Neuronal stem cell (in vitro differentiated cells): ENCODE measurements around the gene CYP4F22. TPM values are rescaled to one million over a fixed set of nuclear protein-coding genes. Genes with fewer than 3 reads are reported as not detected.

Experiments
- DNase-seq: peaks from one replicate; pipeline ENCODE4 v3.0.0-alpha.2; 2013; ENCODE audit warnings: low spot score
- H2AFZ ChIP-seq: one replicate; pipeline ENCODE4 v1.6.1; 2013; ENCODE audit warnings: mild to moderate bottlenecking, low read length, inconsistent platforms
- H2AK5ac ChIP-seq: 2 replicates; pipeline ENCODE4 v1.6.1; 2013; ENCODE audit warnings: low read depth, mild to moderate bottlenecking, inconsistent platforms, low read length, moderate library complexity, mixed read lengths
- H2BK120ac ChIP-seq: 2 replicates; pipeline ENCODE4 v1.6.1; 2013; ENCODE audit warnings: low read depth, mild to moderate bottlenecking, inconsistent platforms, low read length, moderate library complexity, mixed read lengths
- H2BK12ac ChIP-seq: one replicate; pipeline ENCODE4 v1.6.1; 2013; ENCODE audit warnings: low read length, inconsistent platforms
- H2BK15ac ChIP-seq: 2 replicates; pipeline ENCODE4 v1.6.1; 2013; ENCODE audit warnings: mild to moderate bottlenecking, low read length, inconsistent platforms, mixed read lengths
- H2BK5ac ChIP-seq: one replicate; pipeline ENCODE4 v1.6.1; 2013; ENCODE audit warnings: inconsistent platforms, mild to moderate bottlenecking, low read length, moderate library complexity
- H3K14ac ChIP-seq: one replicate; pipeline ENCODE4 v1.6.1; 2013; ENCODE audit warnings: low read length, inconsistent platforms
- H3K18ac ChIP-seq: 2 replicates; pipeline ENCODE4 v1.6.1; 2013; ENCODE audit warnings: low read length, inconsistent platforms
- H3K23ac ChIP-seq: 2 replicates; pipeline ENCODE4 v1.6.1; 2013; ENCODE audit warnings: low read depth, mild to moderate bottlenecking, mixed read lengths, low read length, inconsistent platforms; ENCODE audit not compliant: poor library complexity
- H3K27ac ChIP-seq: replicated peaks from 3 replicates; pipeline ENCODE4 v1.5.1; 2013; ENCODE audit warnings: low read length, inconsistent platforms
- H3K27me3 ChIP-seq, 3 experiments: 2 replicates each; pipeline ENCODE4 v1.6.1; 2013; ENCODE audit warnings: low read length in 3 of 3, mild to moderate bottlenecking in 2 of 3, inconsistent platforms in 1 of 3, low read depth in 1 of 3, mixed read lengths in 1 of 3, moderate library complexity in 1 of 3; ENCODE audit not compliant: control insufficient read depth in 3 of 3, insufficient read depth in 3 of 3
- H3K36me3 ChIP-seq, 2 donors: replicated peaks in 1 of 2; 2 replicates each; pipeline ENCODE4 v1.6.1; 2013; ENCODE audit warnings: low read length in 2 of 2; ENCODE audit not compliant: control insufficient read depth in 2 of 2, insufficient read depth in 2 of 2
- H3K4ac ChIP-seq: 2 replicates; pipeline ENCODE4 v1.6.1; 2013; ENCODE audit warnings: inconsistent platforms, mild to moderate bottlenecking, low read length, moderate library complexity
- H3K4me1 ChIP-seq, 2 donors: 1 replicate in 1 of 2; 2 replicates in 1 of 2; pipeline ENCODE4 v1.6.1; 2013; ENCODE audit warnings: low read length in 2 of 2, low read depth in 1 of 2; ENCODE audit not compliant: control insufficient read depth in 2 of 2, insufficient read depth in 1 of 2
- H3K4me2 ChIP-seq: one replicate; pipeline ENCODE4 v1.6.1; 2013; ENCODE audit warnings: mild to moderate bottlenecking, low read length, inconsistent platforms; ENCODE audit not compliant: insufficient read depth, poor library complexity, severe bottlenecking
- H3K4me3 ChIP-seq, 2 donors: 2 replicates each; pipeline ENCODE4 v1.5.1; 2013; ENCODE audit warnings: low read length in 2 of 2, mild to moderate bottlenecking in 2 of 2, inconsistent platforms in 1 of 2, moderate library complexity in 1 of 2
- H3K79me1 ChIP-seq: one replicate; pipeline ENCODE4 v1.6.1; 2013; ENCODE audit warnings: low read depth, mild to moderate bottlenecking, inconsistent platforms, low read length, moderate library complexity
- H3K9ac ChIP-seq: one replicate; pipeline ENCODE4 v1.6.1; 2013; ENCODE audit warnings: mild to moderate bottlenecking, low read depth, low read length, inconsistent platforms; ENCODE audit not compliant: poor library complexity
- H3K9me3 ChIP-seq, 2 donors: replicated peaks in 1 of 2; 2 replicates each; pipeline versions ENCODE3 to v1.6.1; 2013; ENCODE audit warnings: low read length in 2 of 2, mild to moderate bottlenecking in 2 of 2, inconsistent platforms in 1 of 2, low read depth in 1 of 2, mixed read lengths in 1 of 2, moderate library complexity in 1 of 2; ENCODE audit not compliant: control insufficient read depth in 2 of 2, insufficient read depth in 1 of 2
- H4K8ac ChIP-seq: one replicate; pipeline ENCODE4 v1.6.1; 2013; ENCODE audit warnings: low read depth, mild to moderate bottlenecking, inconsistent platforms, low read length, moderate library complexity
- H4K91ac ChIP-seq: one replicate; pipeline ENCODE4 v1.6.1; 2013; ENCODE audit warnings: low read length, low read depth, mild to moderate bottlenecking, inconsistent platforms; ENCODE audit not compliant: poor library complexity
- WGBS, 2 donors: extraction: QIAGEN DNeasy Blood & Tissue Kit; methylation state at CpG; one replicate each; pipeline ENCODE4 v1.1.7; 2013; ENCODE audit warnings: missing lambda C conversion rate in 2 of 2, mixed read lengths in 1 of 2; ENCODE audit not compliant: insufficient read length in 2 of 2, insufficient replicate concordance in 1 of 2; ENCODE audit errors: extremely low coverage in 2 of 2; 5-methylcytosine and 5-hydroxymethylcytosine counted together
- polyA plus RNA-seq, 2 experiments: library from polyadenylated mRNA; stranded (reverse); fragments of 200-250 nt; gene quantifications; one replicate each; pipeline ENCODE4 v1.2.3, GENCODE V29; 2013

The CYP4F22 gene
- polyA plus RNA-seq (2013, experiment 1 of 2), result 0.26 TPM
- 0.19 TPM for polyA plus RNA-seq (2013, experiment 2 of 2)

DNA sequence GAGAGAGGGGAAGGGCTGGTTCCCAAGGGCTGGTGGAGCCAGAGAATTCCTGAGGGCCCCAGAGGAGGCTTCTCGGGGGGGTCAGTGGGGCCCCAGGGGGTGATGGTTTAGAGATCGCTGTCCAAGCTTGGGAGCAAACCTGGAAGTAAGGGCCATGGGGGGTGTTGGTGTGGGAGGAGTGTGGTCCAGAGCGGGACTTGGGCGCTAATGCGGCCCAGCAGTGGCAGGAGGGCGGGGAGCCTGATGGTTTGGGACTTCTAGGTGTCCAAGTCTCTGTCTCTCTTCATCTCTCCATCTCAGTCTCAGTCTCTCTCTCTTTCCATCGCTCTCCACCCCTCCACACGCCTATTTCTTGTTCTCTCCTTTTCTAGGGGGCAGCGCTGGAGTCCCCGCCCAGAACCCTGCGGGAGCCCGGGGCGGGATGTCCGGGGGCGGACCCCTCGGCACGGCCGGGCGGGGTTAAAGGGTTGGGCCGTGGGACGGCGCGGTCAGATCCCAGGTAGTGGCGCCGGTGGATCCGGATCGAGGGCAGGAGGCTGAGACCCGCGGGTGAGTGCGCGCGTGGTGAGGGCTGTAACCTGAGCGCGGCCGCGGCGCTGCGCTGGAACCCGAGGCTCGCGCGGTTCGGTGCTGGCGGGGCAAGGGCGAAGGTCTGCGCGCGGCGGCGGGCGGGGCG lies at the start of gene CYP4F22:
Gene CYP4F22 (plus strand): TSS at position 491 of the 676 bp plus-strand sequence. CDS start 16,812 bp downstream, outside the sequence.
- Histone ChIP-seq H2BK12ac (no peak within 1 kb of the TSS), H3K27ac (no peak within 1 kb of the TSS), H3K9ac (no peak within 1 kb of the TSS), H3K79me1 (no peaks in the 10 kb centered on the region), H3K14ac (no peak within 1 kb of the TSS), H3K4ac (no peak within 1 kb of the TSS), H4K91ac (no peak within 1 kb of the TSS), H2BK15ac (no peak within 1 kb of the TSS), H2BK5ac (no peak within 1 kb of the TSS), H3K18ac (peak within 1 kb of the TSS; percentile 57), H3K4me1 (no peaks in the 10 kb centered on the region), H3K23ac (peak within 1 kb of the TSS; percentile 9), H3K4me2 (peak within 1 kb of the TSS; percentile 33), H4K8ac (no peak within 1 kb of the TSS), H3K36me3 (no peaks in the 10 kb centered on the region), H3K4me3 (peak within 1 kb of the TSS in 1 of 2 donors; percentile 69), H2BK120ac (no peak within 1 kb of the TSS), H2AK5ac (no peak within 1 kb of the TSS), H3K9me3 (peaks cover 0 to 6% of the 10 kb centered on the region in 2 donors), H2AFZ (no peak within 1 kb of the TSS), H3K27me3 (peaks cover 0 to 12% (median 8%) of the 10 kb centered on the region in 3 experiments)
- no peak for DNase-seq
- no CpG with 5 or more reads among the region's 52 CpGs for whole genome bisulfite sequencing, 2 donors

DNA sequence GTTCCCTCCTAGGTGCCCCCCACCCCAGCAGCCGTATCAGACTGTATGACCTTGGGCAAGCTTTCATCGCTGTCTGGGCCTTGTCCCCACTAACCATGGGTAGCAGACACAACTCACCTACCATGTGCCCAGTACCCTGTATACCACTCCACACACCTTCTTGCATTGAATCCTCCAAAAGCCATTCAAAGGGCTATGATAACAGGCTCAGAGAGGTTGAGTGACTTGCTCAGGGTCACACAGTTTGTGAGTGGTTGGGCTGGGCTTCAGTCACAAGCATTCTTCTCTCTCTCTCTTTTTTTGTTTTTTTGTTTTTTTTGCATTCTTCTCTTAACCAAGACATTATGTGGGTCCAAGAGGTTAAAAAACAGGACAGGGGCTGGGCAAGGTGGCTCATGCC lies 46.6 kb upstream of the CYP4F22 start:
- Histone ChIP-seq H4K91ac (no peak overlapping the region), H3K14ac (no peak overlapping the region), H3K4me1 (peaks cover 2% of the 10 kb centered on the region in 2 donors), H3K9me3 (peaks cover 0 to 2% of the 10 kb centered on the region in 2 donors), H3K9ac (no peak overlapping the region), H3K4me2 (no peak overlapping the region), H2AFZ (no peak overlapping the region), H3K27ac (no peak overlapping the region), H2BK15ac (no peak overlapping the region), H4K8ac (no peak overlapping the region), H2AK5ac (no peak overlapping the region), H2BK5ac (no peak overlapping the region), H3K36me3 (no peaks in the 10 kb centered on the region), H3K79me1 (no peaks in the 10 kb centered on the region), H3K18ac (no peak overlapping the region), H3K23ac (no peak overlapping the region), H3K4me3 (no peak overlapping the region), H3K4ac (no peak overlapping the region), H2BK120ac (no peak overlapping the region), H3K27me3 (peaks cover 17 to 62% (median 40%) of the 10 kb centered on the region in 3 experiments), H2BK12ac (no peak overlapping the region)
- no peak for DNase-seq
- WGBS, 2 donors, result no CpG with 5 or more reads among the region's 2 CpGs

DNA sequence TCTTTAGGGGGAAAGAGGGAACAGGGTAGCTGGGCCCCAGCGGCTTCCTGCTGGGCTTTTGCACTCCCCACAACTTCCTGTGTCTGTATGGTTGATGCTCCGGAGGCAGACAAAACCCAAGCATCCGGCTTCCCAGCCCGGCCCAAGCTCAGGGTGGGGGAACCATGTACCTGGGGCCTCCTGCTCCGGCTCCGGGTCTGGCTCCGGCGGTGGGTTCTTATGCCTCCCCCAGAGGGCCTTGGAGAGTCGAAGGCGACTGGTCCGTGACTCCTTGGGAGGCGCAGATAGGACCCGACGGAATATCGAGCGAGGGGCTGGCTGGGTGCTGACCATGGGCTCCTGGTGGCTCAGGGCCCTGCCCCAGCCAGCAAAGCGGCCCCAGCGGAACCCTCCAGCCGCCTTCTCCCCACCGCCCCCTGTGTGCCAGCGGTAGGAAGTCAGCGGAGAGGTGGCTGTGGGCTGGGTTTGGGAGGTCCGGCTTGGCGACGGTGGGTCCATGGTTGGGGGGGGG lies 44.4 kb upstream of the CYP4F22 start:
- H3K4me3 ChIP-seq, result no peak overlapping the region
- peak overlapping the region; percentile 37 for H2AK5ac ChIP-seq
- H2BK12ac ChIP-seq, result no peak overlapping the region
- H3K9ac ChIP-seq, result peak overlapping the region; percentile 21
- no peak overlapping the region for H2BK5ac ChIP-seq
- no peak overlapping the region for H3K4me2 ChIP-seq
- H3K18ac ChIP-seq, result no peak overlapping the region
- H3K14ac ChIP-seq, result no peak overlapping the region
- H4K91ac ChIP-seq, result no peak overlapping the region
- H3K4me1 ChIP-seq, result no peaks in the 10 kb centered on the region
- no peak overlapping the region for H3K23ac ChIP-seq
- H3K4ac ChIP-seq, result no peak overlapping the region
- peak overlapping the region; percentile 49 for H2AFZ ChIP-seq
- no peaks in the 10 kb centered on the region for H3K79me1 ChIP-seq
- no peaks in the 10 kb centered on the region for H3K9me3 ChIP-seq
- H2BK120ac ChIP-seq, result no peak overlapping the region
- no peak overlapping the region for H3K27ac ChIP-seq
- no peak overlapping the region for H4K8ac ChIP-seq
- peaks cover 3 to 63% (median 35%) of the 10 kb centered on the region in 3 experiments for H3K27me3 ChIP-seq
- no CpG with 5 or more reads among the region's 25 CpGs for WGBS, 2 donors
- H2BK15ac ChIP-seq, result no peak overlapping the region
- no peaks in the 10 kb centered on the region for H3K36me3 ChIP-seq
- no peak for DNase-seq
